ENCODE results near the gene GALNS.

The GALNS gene

GRCh38 chr16:88888461-88889387, 32.0 kb upstream of the GALNS start:
- no peak for DNase-seq

- no peak for DNase-seq
These were observed 31.3 kb upstream of the GALNS start for GRCh38 chr16:88888057-88888456.

GRCh38 chr16:88886845-88887521, 30.2 kb upstream of the GALNS start:
- DNase-seq = no peak

GRCh38 chr16:88886420-88886844, 29.7 kb upstream of the GALNS start:
- DNase-seq = no peak

- DNase-seq = no peak
These were observed 29.0 kb upstream of the GALNS start for GRCh38 chr16:88885693-88886280.

GRCh38 chr16:88884569-88885271, 28.0 kb upstream of the GALNS start:
- DNase-seq = no peak

GRCh38 chr16:88883946-88884345, 27.2 kb upstream of the GALNS start:
- DNase-seq = no peak

GRCh38 chr16:88883117-88883895, 26.6 kb upstream of the GALNS start:
- no peak for DNase-seq

GRCh38 chr16:88882358-88883030, 25.7 kb upstream of the GALNS start:
- peak in 1 of 5 donors; percentile 9 for DNase-seq

GRCh38 chr16:88881675-88882357, 25.1 kb upstream of the GALNS start:
- DNase-seq = no peak

GRCh38 chr16:88881007-88881615, 24.4 kb upstream of the GALNS start:
- DNase-seq = no peak

- DNase-seq = no peak
These were observed 23.7 kb upstream of the GALNS start for GRCh38 chr16:88880226-88881006.

- no peak for DNase-seq
These were observed 23.0 kb upstream of the GALNS start for GRCh38 chr16:88879788-88880055.

- no peak for DNase-seq
These were observed 22.4 kb upstream of the GALNS start for GRCh38 chr16:88878967-88879787.

- DNase-seq = no peak
These were observed 21.6 kb upstream of the GALNS start for GRCh38 chr16:88878356-88878755.

GRCh38 chr16:88877564-88878289, 21.0 kb upstream of the GALNS start:
- DNase-seq = no peak

GRCh38 chr16:88876942-88877526, 20.3 kb upstream of the GALNS start:
- no peak for DNase-seq

- DNase-seq = no peak
These were observed 19.0 kb upstream of the GALNS start for GRCh38 chr16:88875703-88876234.
